Measurements from ENCODE around the gene CEP97.
"Not testable (repeated sequence)": the region's sequence is repeated elsewhere in the genome, so short reads cannot be mapped to it uniquely, and the experiment has no call there.

CEP97 gene, protein sequence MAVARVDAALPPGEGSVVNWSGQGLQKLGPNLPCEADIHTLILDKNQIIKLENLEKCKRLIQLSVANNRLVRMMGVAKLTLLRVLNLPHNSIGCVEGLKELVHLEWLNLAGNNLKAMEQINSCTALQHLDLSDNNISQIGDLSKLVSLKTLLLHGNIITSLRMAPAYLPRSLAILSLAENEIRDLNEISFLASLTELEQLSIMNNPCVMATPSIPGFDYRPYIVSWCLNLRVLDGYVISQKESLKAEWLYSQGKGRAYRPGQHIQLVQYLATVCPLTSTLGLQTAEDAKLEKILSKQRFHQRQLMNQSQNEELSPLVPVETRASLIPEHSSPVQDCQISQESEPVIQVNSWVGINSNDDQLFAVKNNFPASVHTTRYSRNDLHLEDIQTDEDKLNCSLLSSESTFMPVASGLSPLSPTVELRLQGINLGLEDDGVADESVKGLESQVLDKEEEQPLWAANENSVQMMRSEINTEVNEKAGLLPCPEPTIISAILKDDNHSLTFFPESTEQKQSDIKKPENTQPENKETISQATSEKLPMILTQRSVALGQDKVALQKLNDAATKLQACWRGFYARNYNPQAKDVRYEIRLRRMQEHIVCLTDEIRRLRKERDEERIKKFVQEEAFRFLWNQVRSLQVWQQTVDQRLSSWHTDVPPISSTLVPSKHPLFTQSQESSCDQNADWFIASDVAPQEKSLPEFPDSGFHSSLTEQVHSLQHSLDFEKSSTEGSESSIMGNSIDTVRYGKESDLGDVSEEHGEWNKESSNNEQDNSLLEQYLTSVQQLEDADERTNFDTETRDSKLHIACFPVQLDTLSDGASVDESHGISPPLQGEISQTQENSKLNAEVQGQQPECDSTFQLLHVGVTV

DNA sequence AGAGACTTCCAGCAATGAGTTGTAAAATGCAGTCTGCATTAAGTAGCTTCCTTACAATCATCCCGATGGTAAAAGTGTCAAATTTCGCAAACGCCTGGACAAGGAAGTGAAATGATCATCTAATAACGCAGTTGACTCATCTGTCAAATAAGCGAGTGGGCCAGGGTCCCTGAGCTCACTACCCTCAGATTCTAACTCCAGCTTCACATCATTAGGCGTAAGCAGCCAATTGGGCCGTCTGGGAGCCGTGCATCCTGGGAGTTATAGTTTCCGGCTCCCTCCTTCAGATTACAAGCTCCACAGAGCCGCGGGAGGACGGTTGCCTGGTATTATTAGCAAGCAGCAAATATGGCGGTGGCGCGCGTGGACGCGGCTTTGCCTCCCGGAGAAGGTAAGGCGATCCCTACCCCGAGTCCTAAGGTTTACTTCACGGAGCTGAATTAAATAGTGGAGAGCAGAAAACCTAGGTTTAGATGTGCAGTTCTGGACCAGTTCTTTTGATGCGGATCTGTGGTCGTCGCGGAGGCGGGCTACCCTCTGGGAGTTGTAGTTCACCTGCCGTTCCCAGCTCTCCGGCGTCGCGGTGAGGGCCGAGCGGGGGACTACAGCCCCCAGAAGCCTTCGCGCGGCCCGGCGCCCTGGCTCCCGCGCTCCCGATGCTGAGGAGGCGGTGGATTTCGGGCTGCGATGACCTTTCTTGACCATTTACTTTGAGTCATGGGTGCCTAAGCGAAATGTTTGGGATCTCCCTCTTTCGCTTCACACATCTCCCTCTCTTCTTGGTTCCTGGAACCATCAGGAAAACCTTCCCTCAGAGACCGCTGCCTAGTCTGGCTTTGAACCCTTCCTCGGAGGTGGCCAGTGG is at the start of gene CEP97:
Gene CEP97, plus strand, starts transcription at position 286 of the 865 bp plus-strand sequence. Its CDS starts 63 bp downstream, at position 349.
- peak; percentile 75 to 83 (median 79) for DNase-seq (ENCODE audit: low read depth in 4 of 4, low spot score in 1 of 4)

DNA sequence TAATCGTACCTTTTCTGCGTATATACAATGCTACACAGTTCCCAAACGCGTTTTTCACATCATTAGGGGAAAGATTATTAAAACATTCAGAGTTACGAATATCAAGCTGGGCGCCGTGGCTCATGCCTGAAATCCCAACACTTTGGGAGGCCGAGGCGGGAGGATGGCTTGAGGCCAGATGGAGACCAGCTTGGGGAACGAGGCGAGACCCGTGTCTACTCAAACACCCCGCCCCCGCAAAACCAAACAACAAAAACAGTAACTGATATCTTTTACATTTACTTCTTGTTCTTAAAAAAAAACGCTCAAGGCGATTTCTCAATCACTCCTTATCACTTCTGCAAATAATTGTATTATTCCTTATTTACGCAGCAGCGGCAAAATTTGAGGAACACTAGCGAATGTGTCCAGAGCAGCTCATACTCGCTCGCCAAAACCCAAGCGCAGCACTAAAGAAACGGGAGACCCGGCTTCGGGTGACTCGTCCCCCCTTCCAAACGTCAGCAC is 48.7 kb upstream of the CEP97 start:
- DNase-seq (ENCODE audit: low read depth in 4 of 4, low spot score in 1 of 4) = no peak

DNA sequence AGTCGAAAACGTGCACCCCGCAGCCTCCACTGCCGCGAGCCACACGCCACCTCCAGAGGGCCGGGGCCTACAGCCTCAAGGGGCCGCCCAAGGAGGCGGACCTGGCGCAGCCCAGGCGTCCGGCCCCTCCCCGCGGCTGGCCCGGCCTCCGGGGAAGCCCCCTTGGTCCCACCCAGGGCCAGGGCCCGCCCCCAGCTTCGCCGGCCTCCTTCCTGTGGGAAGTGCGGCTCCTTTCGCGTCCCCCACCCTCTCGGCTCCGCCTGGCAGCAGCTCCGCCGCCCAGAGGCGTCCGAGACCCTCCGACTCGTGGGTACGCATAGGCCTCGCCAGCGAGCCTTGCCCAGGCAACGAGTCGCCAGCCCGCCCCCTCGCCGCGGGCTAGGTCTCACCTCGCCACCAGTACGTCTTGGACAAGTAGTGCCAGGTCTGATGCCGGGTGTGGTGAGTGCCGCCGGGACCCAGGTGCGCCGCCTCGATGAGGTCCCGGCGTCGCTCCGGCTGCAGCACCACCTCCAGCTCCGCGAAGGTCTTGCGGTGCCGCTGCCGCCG is 48.1 kb upstream of the CEP97 start:
- DNase-seq (ENCODE audit: low read depth in 4 of 4, low spot score in 1 of 4) = peak; percentile 76 to 97 (median 88)

DNA sequence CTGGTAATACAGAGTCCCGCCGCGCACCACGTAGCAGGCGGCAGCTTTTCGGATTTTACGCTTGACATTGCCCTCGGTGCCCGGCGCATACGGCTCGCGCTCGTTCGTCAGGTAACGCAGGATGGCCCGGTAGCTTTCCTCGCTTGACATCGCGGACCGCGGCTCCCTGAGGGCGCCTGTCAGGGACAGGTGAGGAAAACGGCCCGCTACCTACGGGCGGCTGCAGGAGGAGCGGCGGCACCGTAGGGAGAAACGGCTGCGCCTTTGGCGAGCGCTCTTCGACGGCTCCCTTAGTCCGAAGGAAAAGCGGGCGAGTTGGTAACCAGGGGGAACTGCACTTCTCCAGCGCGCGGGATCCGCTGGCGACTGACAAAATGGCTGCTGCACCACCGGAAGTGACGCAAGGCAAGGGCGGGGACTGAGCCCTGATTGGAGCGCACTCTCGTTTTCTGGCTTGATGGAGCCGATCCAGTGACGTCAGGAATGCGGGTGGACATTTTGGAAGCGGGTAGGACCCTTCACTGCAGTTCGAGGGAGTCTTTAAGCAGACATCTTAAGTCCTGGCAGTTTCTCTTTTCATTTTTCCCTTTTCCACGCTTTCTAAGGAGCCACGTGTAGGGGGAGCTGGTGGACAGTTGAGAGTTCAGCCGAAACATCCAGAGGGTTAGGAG is 47.5 kb upstream of the CEP97 start, which contains the start of gene ZBTB11:
Gene ZBTB11, minus strand, starts transcription at position 368 of the 671 bp plus-strand sequence. Its CDS starts 218 bp downstream, at position 150.
- peak; percentile 99 to 100 (median 100) for DNase-seq (ENCODE audit: low read depth in 4 of 4, low spot score in 1 of 4)

DNA sequence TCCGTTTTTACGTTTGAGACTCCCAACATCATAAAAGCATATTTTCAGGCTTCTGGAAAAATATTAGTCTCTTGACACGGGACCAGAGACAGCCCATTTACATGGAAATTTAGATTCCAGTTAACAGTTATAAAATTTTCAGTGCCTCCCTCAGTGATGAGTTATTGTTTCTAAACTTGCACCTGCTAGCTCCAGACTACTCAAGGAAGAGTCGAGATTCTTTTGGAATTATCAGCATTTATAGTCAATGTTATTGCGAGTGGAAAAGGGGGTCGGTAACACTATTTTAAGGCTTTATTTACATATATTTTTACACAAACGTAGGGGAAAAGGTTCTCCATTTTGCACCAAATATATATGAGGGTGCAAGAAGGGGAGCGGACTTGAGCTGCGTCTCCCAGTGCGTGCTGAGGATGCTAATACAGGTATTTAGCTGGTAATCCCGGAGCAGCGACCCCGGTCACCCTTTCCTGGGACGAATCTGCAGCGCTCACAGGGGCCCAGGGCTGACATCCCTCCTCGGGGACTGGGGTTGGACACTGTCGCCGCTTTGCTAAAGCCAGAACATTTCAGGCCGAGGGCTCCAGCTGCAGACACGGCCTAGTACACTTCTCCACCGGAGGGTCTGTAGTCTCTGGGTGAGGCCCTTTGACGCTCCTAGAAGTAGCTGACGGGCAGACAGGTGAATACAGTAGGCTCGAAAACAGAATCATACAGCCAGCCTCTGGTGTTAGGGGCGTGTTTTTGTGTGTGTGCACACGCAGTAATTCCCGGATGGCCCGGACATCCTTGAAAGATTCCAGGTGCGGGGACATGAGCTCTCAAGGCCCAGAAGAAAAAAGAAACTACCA is 46.8 kb upstream of the CEP97 start:
- DNase-seq (ENCODE audit: low read depth in 4 of 4, low spot score in 1 of 4) = no peak

DNA sequence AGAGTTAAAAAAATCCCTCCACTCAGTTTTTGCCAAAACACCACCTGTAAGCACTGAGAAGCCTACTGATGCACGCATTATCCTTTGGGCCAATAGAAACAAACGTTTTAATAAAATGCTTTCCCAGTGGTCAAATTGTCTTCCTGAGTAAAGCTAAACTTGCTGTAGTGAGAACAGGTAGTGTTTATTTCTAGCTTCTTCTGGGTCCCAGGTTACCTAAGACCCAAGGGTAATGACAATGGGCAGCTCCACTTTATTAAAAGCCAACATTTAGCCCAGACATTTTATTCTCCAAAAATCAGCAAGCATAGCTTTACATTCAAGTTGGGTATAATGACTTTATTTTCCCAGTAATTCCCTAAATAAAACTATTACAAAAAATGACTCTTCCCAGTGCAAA is 45.6 kb upstream of the CEP97 start:
- not testable (repeated sequence) for DNase-seq (ENCODE audit: low read depth in 4 of 4, low spot score in 1 of 4)

DNA sequence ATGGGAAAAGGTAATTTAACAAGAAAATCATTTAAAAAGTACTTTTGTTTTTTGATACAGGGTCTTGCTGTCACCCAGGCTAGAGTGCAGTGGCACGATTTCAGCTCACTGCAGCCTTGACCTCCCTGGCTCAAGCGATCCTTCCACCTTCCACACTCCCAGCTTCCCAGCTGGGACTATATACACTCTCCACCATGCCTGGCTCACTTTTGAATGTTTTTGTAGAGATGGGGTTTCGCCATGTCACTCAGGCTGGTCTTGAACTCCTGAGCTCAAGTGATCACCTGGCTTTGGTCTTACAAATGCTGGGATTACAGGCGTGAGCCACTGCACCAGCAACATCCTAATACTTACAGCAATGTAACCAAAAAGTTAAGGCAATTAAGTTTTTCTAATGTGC is 43.9 kb upstream of the CEP97 start:
- DNase-seq (ENCODE audit: low read depth in 4 of 4, low spot score in 1 of 4) = no peak

GRCh38 chr3:101685050-101685400 is 39.4 kb upstream of the CEP97 start:
- no peak for DNase-seq (ENCODE audit: low read depth in 4 of 4, low spot score in 1 of 4)

DNA sequence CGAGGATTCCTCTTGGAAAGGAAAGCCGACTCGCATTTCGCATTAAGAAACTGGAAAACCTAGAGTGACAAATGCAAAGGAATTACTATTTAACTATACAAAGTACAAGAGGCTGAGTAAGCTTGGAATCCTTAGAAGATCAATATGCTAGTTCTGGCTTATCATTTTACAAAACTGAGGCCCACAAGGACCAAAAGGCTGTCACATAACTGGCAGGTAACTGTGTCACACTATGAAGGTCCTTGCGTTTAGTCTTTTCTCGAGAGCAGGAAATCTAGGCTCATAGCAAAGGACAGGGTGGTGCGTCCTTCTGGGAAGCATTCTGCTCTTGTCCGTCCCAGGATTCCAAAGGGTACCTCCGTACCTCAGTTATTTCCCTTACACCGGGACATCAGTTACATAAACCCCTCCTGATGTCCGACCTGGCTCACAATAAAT is 38.5 kb upstream of the CEP97 start:
- no peak for DNase-seq (ENCODE audit: low read depth in 4 of 4, low spot score in 1 of 4)

GRCh38 chr3:101687142-101687931 is 37.1 kb upstream of the CEP97 start:
- no peak for DNase-seq (ENCODE audit: low read depth in 4 of 4, low spot score in 1 of 4)

GRCh38 chr3:101689286-101689685 is 35.1 kb upstream of the CEP97 start:
- DNase-seq (ENCODE audit: low read depth in 4 of 4, low spot score in 1 of 4) = no peak

- no peak for DNase-seq (ENCODE audit: low read depth in 4 of 4, low spot score in 1 of 4)
These were observed 33.4 kb upstream of the CEP97 start for GRCh38 chr3:101690972-101691371.

GRCh38 chr3:101691685-101692671 is 32.4 kb upstream of the CEP97 start:
- not testable (repeated sequence) for DNase-seq (ENCODE audit: low read depth in 4 of 4, low spot score in 1 of 4)

- DNase-seq (ENCODE audit: low read depth in 4 of 4, low spot score in 1 of 4) = not testable (repeated sequence)
These were observed 30.9 kb upstream of the CEP97 start for GRCh38 chr3:101693540-101693939.

GRCh38 chr3:101694836-101695235 is 29.6 kb upstream of the CEP97 start:
- DNase-seq (ENCODE audit: low read depth in 4 of 4, low spot score in 1 of 4) = not testable (repeated sequence)

GRCh38 chr3:101695779-101696372 is 28.5 kb upstream of the CEP97 start:
- no peak for DNase-seq (ENCODE audit: low read depth in 4 of 4, low spot score in 1 of 4)
